MM.1S (cell line): ENCODE data around the gene FIGN.

Source experiments
- DNase-seq: peaks from one replicate; pipeline ENCODE4 v3.0.0-alpha.2; 2015
- H2AFZ ChIP-seq: fragments of 300-600 bp; sonication (generic); 2 replicates; pipeline ENCODE4 v1.6.0; 2016; ENCODE audit warnings: antibody characterized with exemption, low read length
- H3F3A ChIP-seq: fragments of 300-600 bp; sonication (generic); 2 replicates; pipeline ENCODE4 v1.6.1; 2016; ENCODE audit warnings: mild to moderate bottlenecking, antibody characterized with exemption, low read length, moderate library complexity, mixed read lengths; ENCODE audit not compliant: insufficient read depth
- H3K27ac ChIP-seq: fragments of 300-600 bp; sonication (generic); 2 replicates; pipeline ENCODE4 v1.5.1; 2016; ENCODE audit warnings: mild to moderate bottlenecking, low read length
- H3K27me3 ChIP-seq: fragments of 300-600 bp; sonication (generic); replicated peaks from 2 replicates; pipeline ENCODE4 v1.6.0; 2016; ENCODE audit warnings: low read length; ENCODE audit not compliant: insufficient read depth
- H3K36me3 ChIP-seq: fragments of 300-600 bp; sonication (generic); replicated peaks from 2 replicates; pipeline ENCODE4 v1.6.1; 2016; ENCODE audit warnings: mild to moderate bottlenecking, low read length, mixed read lengths; ENCODE audit not compliant: insufficient read depth
- H3K4me1 ChIP-seq: fragments of 300-600 bp; sonication (generic); 2 replicates; pipeline ENCODE4 v1.6.1; 2016; ENCODE audit warnings: low read length, mixed read lengths
- H3K4me2 ChIP-seq: fragments of 300-600 bp; sonication (generic); 2 replicates; pipeline ENCODE4 v1.6.0; 2016; ENCODE audit warnings: low read depth, low read length
- H3K4me3 ChIP-seq: fragments of 300-600 bp; sonication (generic); 2 replicates; pipeline ENCODE4 v1.5.1; 2016; ENCODE audit warnings: low read length, mixed read lengths
- H3K79me2 ChIP-seq: fragments of 300-600 bp; sonication (generic); 2 replicates; pipeline ENCODE4 v1.6.1; 2016; ENCODE audit warnings: mixed run types, low read length, mixed read lengths
- H3K9ac ChIP-seq: fragments of 300-600 bp; sonication (generic); 2 replicates; pipeline ENCODE4 v1.6.1; 2016; ENCODE audit warnings: low read length, mixed read lengths
- H3K9me2 ChIP-seq: fragments of 300-600 bp; sonication (generic); replicated peaks from 2 replicates; pipeline ENCODE4 v1.6.1; 2016; ENCODE audit warnings: mild to moderate bottlenecking, low read length, mixed read lengths; ENCODE audit not compliant: insufficient read depth
- H3K9me3 ChIP-seq: fragments of 300-600 bp; sonication (generic); replicated peaks from 2 replicates; pipeline ENCODE4 v1.6.1; 2016; ENCODE audit warnings: mild to moderate bottlenecking, low read length, mixed read lengths; ENCODE audit not compliant: insufficient read depth
- H4K20me1 ChIP-seq: fragments of 300-600 bp; sonication (generic); 2 replicates; pipeline ENCODE4 v1.6.1; 2016; ENCODE audit warnings: mild to moderate bottlenecking, low read length, moderate library complexity, mixed read lengths; ENCODE audit not compliant: insufficient read depth
- CTCF ChIP-seq: fragments of 300-600 bp; sonication (generic); IDR thresholded peaks from 2 replicates; pipeline ENCODE4 v1.5.1; 2016; ENCODE audit warnings: antibody characterized with exemption, low read length, mixed read lengths
- EZH2 ChIP-seq: fragments of 300-600 bp; sonication (generic); optimal IDR thresholded peaks from 2 replicates; pipeline ENCODE3; 2017; ENCODE audit warnings: low read depth, mild to moderate bottlenecking, antibody characterized with exemption, low read length, mixed read lengths
- EZH2phosphoT487 ChIP-seq: fragments of 300-600 bp; sonication (generic); IDR thresholded peaks from 2 replicates; pipeline ENCODE4 v1.6.1; 2018; ENCODE audit warnings: antibody characterized with exemption, low read length

FIGN gene

GRCh38 chr2:163670929-163671328 lies 64.9 kb downstream of the FIGN start:
- H3K9me3 ChIP-seq: no peaks in the 10 kb centered on the region
- no peak for DNase-seq
- no peaks in the 10 kb centered on the region for H3K27me3 ChIP-seq
- no peak overlapping the region for H3K4me3 ChIP-seq
- H3K27ac ChIP-seq: no peak overlapping the region
- no peaks in the 10 kb centered on the region for H3K9me2 ChIP-seq
- H3K79me2 ChIP-seq: no peaks in the 10 kb centered on the region
- H3K36me3 ChIP-seq: no peaks in the 10 kb centered on the region
- no peak overlapping the region for H3K4me2 ChIP-seq
- no peaks in the 10 kb centered on the region for H3F3A ChIP-seq
- H3K4me1 ChIP-seq: no peaks in the 10 kb centered on the region
- no peaks in the 10 kb centered on the region for H4K20me1 ChIP-seq
- no peak overlapping the region for H3K9ac ChIP-seq
- TF ChIP-seq EZH2 (no peak), CTCF (no peak), EZH2phosphoT487 (no peak)
- H2AFZ ChIP-seq: no peak overlapping the region

GRCh38 chr2:163669506-163669905 lies 66.3 kb downstream of the FIGN start:
- Histone ChIP-seq H3K36me3 (no peaks in the 10 kb centered on the region), H3K4me1 (no peaks in the 10 kb centered on the region), H3K9me2 (no peaks in the 10 kb centered on the region), H3K27ac (no peak overlapping the region), H3K9ac (no peak overlapping the region), H2AFZ (no peak overlapping the region), H3K4me3 (no peak overlapping the region), H4K20me1 (no peaks in the 10 kb centered on the region), H3K4me2 (no peak overlapping the region), H3K9me3 (no peaks in the 10 kb centered on the region), H3F3A (no peaks in the 10 kb centered on the region), H3K27me3 (no peaks in the 10 kb centered on the region), H3K79me2 (no peaks in the 10 kb centered on the region)
- no peak for TF ChIP-seq EZH2
- TF ChIP-seq CTCF: no peak
- TF ChIP-seq EZH2phosphoT487: no peak
- no peak for DNase-seq

GRCh38 chr2:163667064-163667887 lies 68.5 kb downstream of the FIGN start:
- Histone ChIP-seq H3K4me2 (no peak overlapping the region), H2AFZ (no peak overlapping the region), H3K4me1 (no peaks in the 10 kb centered on the region), H3K79me2 (no peaks in the 10 kb centered on the region), H3F3A (no peaks in the 10 kb centered on the region), H3K9me2 (no peaks in the 10 kb centered on the region), H3K9me3 (no peaks in the 10 kb centered on the region), H3K4me3 (no peak overlapping the region), H3K27ac (no peak overlapping the region), H4K20me1 (no peaks in the 10 kb centered on the region), H3K9ac (no peak overlapping the region), H3K27me3 (no peaks in the 10 kb centered on the region), H3K36me3 (no peaks in the 10 kb centered on the region)
- TF ChIP-seq EZH2 (no peak), CTCF (no peak), EZH2phosphoT487 (no peak)
- DNase-seq: no peak
